D341Med (cell line): Measurements from ENCODE around the gene MARK2.

Source experiments
- DNase-seq: peaks from one replicate; pipeline ENCODE4 v3.0.0; 2012; ENCODE audit warnings: low spot score

Gene MARK2

DNA sequence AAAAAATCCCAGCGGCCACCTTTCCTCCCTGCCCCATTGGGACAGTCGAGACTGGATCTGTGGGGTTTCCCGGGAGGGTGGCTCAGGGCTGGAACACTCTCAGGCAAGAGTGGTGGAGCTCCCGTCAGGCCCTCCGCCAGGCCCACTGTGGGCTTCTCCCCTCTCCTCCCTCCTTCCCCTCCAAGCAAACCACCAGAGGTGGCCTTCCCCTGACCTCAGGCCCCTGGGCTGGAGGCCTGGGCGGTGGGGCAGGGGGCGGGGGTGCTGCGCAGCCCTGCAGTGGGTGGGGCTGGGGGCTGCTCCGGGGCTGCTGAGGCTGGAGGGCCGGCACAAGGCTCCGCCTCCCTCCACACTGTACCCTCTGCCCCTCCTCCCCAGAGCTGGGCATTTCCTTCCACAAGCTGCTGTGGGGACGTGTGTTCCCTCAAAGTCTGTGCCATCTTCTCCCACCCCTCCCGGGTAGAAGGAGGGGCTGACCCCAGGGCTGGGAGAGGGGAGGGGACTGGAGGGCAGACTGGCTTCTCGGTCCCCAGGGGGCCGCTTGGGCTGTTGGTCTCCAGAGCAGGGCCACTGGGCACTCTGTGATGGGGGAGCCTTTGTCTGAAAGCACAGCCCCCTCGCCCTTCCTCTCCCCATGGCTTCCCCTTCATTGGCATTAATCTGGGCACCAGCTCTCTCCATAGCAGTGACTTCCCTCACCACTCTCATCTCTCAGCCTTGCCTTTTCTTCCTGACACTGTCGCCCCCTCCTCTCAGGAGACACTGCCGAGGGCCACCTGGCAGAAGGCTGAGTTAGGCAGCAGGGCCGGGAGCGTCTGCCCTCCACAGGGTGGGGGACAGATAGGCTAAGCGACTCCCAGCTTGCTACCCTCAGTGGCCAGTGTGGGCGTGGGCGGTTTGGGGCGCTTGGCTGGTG, 70.9 kb downstream of the MARK2 start:
- DNase-seq, result peak; percentile 65

- no peak for DNase-seq
Observed at GRCh38 chr11:63910675-63911074, 71.8 kb downstream of the MARK2 start.

- DNase-seq, result no peak
Observed at GRCh38 chr11:63911440-63911839, 72.5 kb downstream of the MARK2 start.

- no peak for DNase-seq
Observed at GRCh38 chr11:63911876-63912275, 73.0 kb downstream of the MARK2 start.

- no peak for DNase-seq
Observed at GRCh38 chr11:63912678-63913077, 73.8 kb downstream of the MARK2 start.

DNA sequence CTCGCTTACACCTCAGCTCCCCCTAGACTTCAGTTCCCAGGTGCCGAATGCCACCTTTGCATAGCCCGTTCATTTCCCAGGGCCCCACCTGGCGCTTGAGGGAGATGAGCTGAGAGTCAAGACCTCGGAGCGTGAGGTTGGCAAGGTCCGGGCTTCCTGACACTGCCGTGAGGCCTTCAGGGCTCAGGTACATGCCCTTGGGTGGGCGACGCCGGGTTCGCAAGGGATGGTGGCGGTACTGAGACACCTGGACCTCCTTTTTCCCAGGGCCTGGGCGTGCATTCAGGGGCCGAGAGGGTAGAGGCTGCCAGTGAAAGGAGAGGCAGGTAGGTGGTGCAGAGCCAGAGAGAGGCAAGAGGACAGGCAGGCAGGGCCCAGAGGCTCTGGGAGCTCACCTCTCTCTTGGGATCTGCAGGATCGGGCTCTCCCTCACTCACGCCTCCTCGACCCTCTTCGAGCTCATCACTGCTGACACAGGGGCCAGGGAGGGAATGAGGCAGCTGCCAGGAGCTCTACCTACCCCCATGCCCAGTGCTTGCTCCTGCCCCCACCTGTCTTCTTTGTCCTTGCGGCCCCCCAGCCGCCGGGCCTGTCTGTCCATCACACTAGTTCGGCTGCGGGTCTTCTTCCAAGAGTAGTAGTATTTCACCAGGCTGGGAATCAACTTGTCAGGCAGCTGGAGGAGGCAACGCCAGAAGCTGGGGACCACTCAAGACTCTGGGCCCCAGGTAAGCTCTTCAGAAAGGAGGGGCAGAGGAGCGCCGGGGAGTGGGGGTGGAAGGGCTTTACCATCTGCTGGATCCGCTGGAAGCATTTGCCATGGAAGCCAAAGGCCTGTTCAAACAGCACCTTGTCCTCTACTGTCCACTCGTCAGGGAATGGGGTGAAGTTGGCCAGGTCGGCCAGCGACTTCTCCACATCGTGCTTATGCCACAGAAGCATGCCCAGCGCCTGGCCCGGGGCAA, 75.2 kb downstream of the MARK2 start:
- DNase-seq, result no peak

GRCh38 chr11:63914896-63915691, 76.2 kb downstream of the MARK2 start:
- peak; percentile 60 for DNase-seq

DNA sequence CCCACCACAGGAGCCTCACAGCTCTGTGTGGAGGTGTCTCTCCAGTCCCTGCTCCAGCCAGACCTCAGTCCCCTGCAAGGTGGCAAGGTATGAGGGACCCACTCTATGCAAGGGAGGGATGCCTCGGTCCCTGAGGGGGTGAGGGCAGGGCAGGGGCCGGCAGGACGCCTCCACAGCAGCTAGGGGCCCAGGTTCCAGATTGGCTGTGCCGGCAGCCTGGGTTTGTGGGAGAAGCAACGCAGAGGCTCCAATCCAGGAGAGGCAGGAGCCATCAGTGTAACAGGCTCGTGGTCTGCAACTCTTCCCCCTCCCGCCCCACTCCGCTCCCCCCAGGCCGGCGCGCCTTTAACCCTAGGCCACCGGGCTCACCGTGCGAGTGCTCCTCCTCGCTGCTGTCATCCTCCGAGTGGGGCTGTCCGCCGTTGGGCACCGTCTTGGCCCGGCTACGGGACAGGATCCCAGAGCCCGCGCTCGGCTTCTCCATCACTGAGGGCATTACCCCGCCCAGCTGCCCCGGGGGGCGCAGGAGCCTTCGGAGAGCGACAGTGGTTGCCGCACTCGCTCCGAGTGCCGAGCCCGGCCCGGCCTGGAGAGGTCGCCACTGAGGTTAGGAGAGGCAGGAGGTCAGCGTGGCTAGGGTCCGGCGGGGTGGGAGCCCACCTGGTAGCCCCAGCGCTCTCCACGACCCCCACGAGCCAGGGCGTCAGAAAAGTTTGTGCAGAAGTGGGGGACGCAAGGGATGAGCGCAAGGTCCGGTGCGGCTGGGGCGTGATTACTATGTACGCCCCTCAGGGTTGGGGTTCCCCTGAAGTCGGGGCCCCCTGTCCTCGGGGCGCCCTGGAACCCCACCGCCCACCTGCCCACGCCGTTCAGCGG, 77.3 kb downstream of the MARK2 start:
- DNase-seq, result peak; percentile 79

- DNase-seq, result peak; percentile 94
Observed at GRCh38 chr11:63916837-63917691, 78.2 kb downstream of the MARK2 start, which contains the start of gene RCOR2. Gene RCOR2 (minus strand): TSS chr11:63917164. CDS start chr11:63916456, 708 bp downstream.

GRCh38 chr11:63917692-63918506, 79.0 kb downstream of the MARK2 start:
- DNase-seq, result peak; percentile 82

DNA sequence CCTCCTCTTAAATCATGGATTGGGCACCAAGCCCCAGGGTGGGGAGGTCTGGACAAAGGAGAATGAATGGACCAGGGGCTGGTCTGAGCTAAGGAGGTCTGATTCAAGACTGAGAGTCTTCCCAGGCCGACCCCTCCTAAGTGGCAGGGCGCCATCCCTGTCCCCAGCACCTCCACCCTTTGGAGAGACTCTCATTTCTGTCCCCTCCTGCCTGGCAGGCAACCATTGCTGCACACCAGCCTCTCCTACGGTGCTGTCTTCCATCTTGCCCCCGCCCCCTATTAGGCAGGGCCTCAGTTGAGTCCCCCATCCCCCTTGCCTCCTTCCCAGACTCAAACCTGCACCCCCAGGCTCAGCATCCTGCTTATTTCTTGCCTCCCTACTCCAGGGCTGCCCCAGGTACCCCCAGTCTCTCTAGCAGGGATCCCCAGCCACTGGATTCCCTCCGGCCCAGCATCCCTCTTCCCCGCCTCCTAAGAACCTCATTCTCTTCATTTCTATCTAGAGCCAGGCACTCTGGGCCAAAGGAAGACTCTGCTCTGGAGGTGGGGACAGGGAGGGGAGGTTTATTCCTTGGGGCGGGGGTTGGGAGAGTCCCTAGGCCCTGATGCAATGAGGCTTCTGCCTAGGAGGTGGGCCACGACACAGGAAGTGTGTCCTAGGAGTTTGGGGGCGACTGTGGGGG, 79.7 kb downstream of the MARK2 start:
- DNase-seq, result no peak

DNA sequence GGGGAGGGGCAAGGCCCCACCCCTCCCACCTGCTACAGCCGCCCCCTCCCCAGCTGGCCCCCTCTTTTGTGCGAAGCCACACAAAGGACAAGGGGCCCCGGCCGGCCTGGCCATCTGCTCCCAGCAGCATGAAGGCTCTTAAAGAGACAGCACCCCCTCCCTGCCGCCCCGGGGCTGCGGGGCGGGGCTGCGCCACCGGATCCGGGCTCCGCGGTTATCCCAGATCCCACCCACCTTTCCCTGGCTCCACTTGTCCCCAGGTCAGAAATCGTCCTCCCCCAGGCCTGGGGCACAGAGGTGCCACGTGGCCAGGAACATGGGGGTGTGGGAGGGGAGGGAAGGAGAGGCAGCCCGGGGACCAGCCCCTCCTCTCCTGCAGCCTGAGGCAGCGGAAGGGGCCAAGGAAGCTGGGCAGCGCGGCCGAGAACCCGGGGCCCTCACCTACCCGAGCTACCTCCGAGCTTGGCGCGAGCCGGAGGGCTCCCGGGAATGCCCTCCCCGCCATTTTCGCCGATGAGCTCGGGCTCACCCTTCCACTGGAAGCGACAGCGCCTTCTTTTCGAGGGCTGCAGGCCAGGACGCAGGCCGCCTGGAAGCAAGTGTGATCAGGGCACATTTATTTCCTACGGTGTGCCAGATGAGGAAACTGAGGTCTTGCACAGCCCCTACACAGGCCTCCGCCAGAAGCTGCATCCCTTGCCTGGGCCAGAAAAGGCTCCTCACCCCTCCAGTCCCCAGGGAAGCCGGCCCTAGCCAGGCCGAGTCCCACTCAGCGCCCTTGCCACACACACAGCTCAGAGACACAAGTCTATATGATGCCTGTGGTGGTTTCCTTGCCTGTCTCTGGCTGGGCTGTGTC, 80.6 kb downstream of the MARK2 start:
- DNase-seq, result peak; percentile 85

DNA sequence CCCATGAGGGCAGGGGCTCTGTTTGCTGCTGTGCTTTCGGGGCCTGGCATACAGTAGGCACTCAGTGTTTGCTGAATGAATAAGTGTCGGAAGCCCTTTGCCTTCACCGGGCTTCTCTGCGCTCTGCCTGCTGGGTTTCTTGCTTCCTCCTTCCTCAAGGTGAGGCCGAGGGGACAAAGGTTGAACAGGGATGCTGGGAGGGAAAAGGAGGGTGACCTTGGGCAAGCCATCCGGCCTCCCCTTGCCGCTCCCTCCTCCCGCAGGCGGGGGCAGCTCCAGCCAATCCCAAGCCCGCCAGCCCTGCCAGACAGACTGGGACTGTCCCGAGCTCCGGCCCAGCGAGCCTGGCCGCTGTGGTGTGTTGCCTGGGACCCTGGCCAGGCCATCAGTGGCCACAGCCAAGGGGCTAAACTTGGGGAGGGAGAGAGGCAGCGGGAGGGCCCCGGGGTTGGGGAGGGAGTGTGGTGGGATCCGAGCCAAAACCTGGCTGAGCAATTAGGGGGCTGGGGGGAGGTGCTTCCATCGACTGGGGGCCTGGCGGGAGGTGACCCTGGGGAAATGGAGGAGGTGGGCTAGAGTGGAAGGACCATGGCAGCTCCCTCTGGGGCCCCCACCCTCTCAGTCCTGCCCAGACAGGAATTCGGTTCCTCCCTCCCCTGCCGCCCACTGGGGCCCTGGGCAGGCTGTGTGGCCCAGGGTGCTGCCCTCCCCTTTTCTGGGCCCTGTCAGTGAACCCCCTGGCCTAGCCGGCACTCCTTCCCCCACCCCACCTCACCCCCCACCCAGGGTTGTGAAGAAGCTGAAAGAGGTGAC, 81.4 kb downstream of the MARK2 start:
- no peak for DNase-seq

DNA sequence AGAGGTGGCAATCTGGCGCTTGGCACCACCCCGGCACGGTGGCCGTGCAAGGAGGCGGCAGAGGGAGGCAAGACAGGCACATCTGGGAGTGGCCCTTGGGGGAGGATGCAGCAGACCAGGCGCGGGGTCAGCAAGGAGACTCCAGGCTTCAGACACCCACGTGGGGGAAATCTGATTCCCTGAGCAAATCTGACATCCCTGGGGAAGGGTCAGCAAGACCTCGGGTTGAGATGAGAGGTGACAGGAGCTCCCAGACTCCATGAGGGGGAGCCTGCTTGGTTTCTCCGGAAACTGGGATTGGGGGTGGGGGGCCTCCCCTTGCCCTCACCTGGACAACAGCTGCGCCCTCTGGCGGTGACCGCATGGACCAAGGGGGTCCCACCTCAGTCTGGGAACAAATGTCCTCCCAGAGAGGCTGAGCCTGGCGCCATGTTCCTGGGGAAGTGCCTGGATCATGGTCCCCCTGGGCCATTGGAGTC, 82.1 kb downstream of the MARK2 start:
- no peak for DNase-seq

GRCh38 chr11:63922673-63923192, 83.8 kb downstream of the MARK2 start:
- no peak for DNase-seq

GRCh38 chr11:63923319-63923718, 84.4 kb downstream of the MARK2 start:
- no peak for DNase-seq
